Peyer's patch (tissue), 4 donors: ENCODE results near the gene ZCCHC10.

Experiments
- POLR2A ChIP-seq, 2 donors: fragments of 450-650 bp; IDR thresholded peaks; one replicate each; pipeline ENCODE4 v1.5.1; 2017; ENCODE audit warnings: antibody characterized with exemption in 2 of 2, mild to moderate bottlenecking in 2 of 2, moderate library complexity in 2 of 2
- TF ChIP-seq, protein P1 (sequence below), 6 experiments: fragments of 450-650 bp in 4 of 6; fragments of 200-600 bp in 2 of 6; sonication (generic) in 1 of 6; IDR thresholded peaks; one replicate each; pipeline ENCODE4 v1.5.1; 2017 to 2019; ENCODE audit warnings: antibody characterized with exemption in 6 of 6, mild to moderate bottlenecking in 3 of 6, moderate library complexity in 1 of 6

DNA sequence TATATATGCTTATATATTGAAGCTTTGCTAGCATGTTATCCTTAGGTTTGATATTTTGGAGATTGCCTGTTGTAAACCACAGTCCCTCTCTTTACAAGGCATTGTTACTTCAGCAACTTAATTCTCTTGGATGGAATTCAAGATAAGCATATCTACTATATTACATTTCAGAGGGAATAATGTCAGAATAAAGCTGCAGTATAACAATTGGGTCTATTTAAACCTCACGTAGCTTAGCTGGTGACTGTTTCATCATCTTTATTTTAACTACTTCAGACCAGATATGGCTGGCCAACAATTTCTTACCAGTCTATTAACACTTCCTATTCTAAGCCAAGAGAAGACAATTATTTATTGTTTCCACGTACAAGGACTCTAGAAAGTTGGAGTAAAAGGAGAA lies 27.1 kb downstream of the ZCCHC10 start:
- TF ChIP-seq, protein P1, sequence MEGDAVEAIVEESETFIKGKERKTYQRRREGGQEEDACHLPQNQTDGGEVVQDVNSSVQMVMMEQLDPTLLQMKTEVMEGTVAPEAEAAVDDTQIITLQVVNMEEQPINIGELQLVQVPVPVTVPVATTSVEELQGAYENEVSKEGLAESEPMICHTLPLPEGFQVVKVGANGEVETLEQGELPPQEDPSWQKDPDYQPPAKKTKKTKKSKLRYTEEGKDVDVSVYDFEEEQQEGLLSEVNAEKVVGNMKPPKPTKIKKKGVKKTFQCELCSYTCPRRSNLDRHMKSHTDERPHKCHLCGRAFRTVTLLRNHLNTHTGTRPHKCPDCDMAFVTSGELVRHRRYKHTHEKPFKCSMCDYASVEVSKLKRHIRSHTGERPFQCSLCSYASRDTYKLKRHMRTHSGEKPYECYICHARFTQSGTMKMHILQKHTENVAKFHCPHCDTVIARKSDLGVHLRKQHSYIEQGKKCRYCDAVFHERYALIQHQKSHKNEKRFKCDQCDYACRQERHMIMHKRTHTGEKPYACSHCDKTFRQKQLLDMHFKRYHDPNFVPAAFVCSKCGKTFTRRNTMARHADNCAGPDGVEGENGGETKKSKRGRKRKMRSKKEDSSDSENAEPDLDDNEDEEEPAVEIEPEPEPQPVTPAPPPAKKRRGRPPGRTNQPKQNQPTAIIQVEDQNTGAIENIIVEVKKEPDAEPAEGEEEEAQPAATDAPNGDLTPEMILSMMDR (IDR thresholded peaks at IDR 0.05) = no peak
- TF ChIP-seq POLR2A (IDR thresholded peaks at IDR 0.05) = no peak
